Breast epithelium (tissue), 4 donors: ENCODE data around the gene COPS3. TPM values are rescaled to one million over a fixed set of nuclear protein-coding genes. Genes with fewer than 3 reads are reported as not detected.

Experiments used
- DNase-seq, 2 donors: peaks; one replicate each; pipeline ENCODE4 v3.0.0-alpha.2; 2019; ENCODE audit warnings: low spot score in 2 of 2
- H3K27ac ChIP-seq, 2 donors: fragments of 200-600 bp; sonication (generic) in 1 of 2; one replicate each; pipeline ENCODE4 v1.5.1; 2016 to 2019; ENCODE audit warnings: mild to moderate bottlenecking in 1 of 2
- H3K27me3 ChIP-seq, 2 donors: fragments of 200-600 bp; sonication (generic) in 1 of 2; one replicate each; pipeline versions ENCODE4 v1.5.1 to v1.6.0; 2017 to 2019; ENCODE audit warnings: control low read depth in 1 of 2, mild to moderate bottlenecking in 1 of 2
- H3K36me3 ChIP-seq: fragments of 200-600 bp; one replicate; pipeline ENCODE4 v1.5.1; 2019
- H3K4me1 ChIP-seq, 2 donors: fragments of 200-600 bp; sonication (generic); one replicate each; pipeline ENCODE4 v1.5.1; 2016 to 2019; ENCODE audit warnings: control low read depth in 1 of 2
- H3K4me3 ChIP-seq, 3 donors: fragments of 200-600 bp; sonication (generic); 1 replicate in 2 of 3; 2 replicates in 1 of 3; pipeline ENCODE4 v1.5.1; 2016 to 2019; ENCODE audit warnings: mild to moderate bottlenecking in 3 of 3, moderate library complexity in 2 of 3
- H3K9me3 ChIP-seq, 2 donors: fragments of 200-600 bp; sonication (generic) in 1 of 2; one replicate each; pipeline ENCODE4 v1.5.1; 2016 to 2019; ENCODE audit warnings: control low read depth in 1 of 2
- CTCF ChIP-seq, 3 donors: fragments of 450-650 bp; IDR thresholded peaks; one replicate each; pipeline ENCODE4 v1.5.1; 2016 to 2017; ENCODE audit warnings: antibody characterized with exemption in 3 of 3, mild to moderate bottlenecking in 3 of 3, moderate library complexity in 3 of 3
- POLR2A ChIP-seq: fragments of 450-650 bp; IDR thresholded peaks from one replicate; pipeline ENCODE4 v1.6.1; 2016; ENCODE audit warnings: antibody characterized with exemption, mild to moderate bottlenecking, moderate library complexity
- POLR2AphosphoS5 ChIP-seq, 3 donors: sonication (generic); formaldehyde crosslinking; IDR thresholded peaks; one replicate each; pipeline ENCODE4 v1.6.1; 2017; ENCODE audit warnings: antibody characterized with exemption in 3 of 3
- intact Hi-C: fragments of 100-400 bp; cut with DNase I; formaldehyde crosslinking; loops from one replicate; pipeline ENCODE4 v1.15.1; 2023; ENCODE audit warnings: low total_unique reads
- total RNA-seq, 3 donors: library from RNA; depleted of rRNA; stranded (reverse); fragments of >200 nt; gene quantifications; one replicate each; pipeline ENCODE4 v1.1.0, GENCODE V29; 2016

COPS3 gene
- total RNA-seq, 3 donors from 2014 or later = 59.6 to 61.3 (median 60.6) TPM

DNA sequence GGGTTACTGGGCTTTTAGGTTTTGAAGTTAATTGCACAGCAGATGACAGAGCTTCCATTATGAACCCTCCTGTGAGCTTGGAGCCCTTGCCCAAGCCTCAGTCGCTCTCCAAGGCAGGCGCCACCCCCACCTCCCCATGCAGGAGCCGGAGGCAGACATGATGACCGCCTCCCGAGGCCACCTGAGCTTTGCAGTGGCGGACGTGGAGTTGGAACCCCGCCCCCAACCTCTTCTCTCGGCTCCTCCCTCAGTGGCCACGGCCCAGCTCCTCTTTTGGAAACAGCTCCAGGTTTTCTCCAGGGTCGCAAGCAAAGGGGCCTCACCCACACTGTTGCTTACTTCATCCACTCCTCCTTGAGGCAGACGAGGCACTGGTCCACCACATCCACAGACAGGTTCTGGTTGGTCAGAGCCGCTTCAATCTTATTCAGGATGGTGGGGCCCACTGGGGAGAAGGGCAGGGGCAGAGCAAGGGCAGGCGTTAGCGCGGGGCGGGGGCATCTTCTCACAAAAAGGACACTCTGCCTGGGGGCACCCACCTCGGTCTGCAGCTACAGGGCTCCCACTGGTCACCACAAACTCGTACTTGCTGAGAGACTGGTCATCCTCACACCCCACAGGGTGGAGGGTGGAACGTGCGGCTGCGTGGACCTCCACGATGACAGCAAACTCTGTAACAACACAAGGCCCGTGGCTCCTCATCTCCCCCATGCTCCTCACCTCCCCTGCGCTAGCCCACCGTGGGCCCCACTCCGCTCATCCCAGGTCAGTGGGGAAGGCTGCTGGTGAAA, 66.2 kb downstream of the COPS3 start:
- Histone ChIP-seq H3K4me3 (no peak overlapping the region), H3K36me3 (peaks cover 14% of the 10 kb centered on the region), H3K27ac (no peak overlapping the region), H3K9me3 (no peaks in the 10 kb centered on the region), H3K27me3 (no peaks in the 10 kb centered on the region), H3K4me1 (no peaks in the 10 kb centered on the region)
- no peak for TF ChIP-seq POLR2A
- no peak for TF ChIP-seq CTCF (IDR thresholded peaks at IDR 0.05)
- TF ChIP-seq POLR2AphosphoS5 (IDR thresholded peaks at IDR 0.05) = no peak
- intact Hi-C loops = no loop called here
- no peak for DNase-seq

DNA sequence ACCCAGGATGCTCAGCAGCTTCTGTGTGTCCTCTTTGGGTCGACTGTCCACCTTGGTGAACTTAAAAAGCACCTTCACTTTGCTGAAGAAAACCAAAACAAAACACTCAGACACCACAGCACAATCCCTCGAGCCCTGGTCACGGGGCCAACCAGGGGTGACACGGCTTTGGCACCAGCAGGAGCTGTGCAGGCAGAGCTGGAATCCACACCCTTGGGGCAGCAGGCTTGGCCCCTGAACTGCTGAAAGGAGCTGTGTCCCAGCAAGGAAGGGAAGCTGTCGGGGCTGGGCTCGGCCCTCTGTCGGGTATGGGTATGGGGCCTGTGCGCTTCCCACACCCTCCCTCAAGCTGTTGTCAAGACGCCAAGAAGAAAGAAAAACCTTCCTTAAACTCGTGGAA, 67.3 kb downstream of the COPS3 start:
- H3K4me3 ChIP-seq = no peak overlapping the region
- H3K4me1 ChIP-seq = no peaks in the 10 kb centered on the region
- H3K9me3 ChIP-seq = no peaks in the 10 kb centered on the region
- TF ChIP-seq POLR2A (no peak), CTCF (IDR thresholded peaks at IDR 0.05) (no peak), POLR2AphosphoS5 (IDR thresholded peaks at IDR 0.05) (no peak)
- H3K27me3 ChIP-seq = no peaks in the 10 kb centered on the region
- DNase-seq = no peak
- intact Hi-C loops = no loop called here
- peaks cover 10% of the 10 kb centered on the region for H3K36me3 ChIP-seq
- H3K27ac ChIP-seq = no peak overlapping the region

DNA sequence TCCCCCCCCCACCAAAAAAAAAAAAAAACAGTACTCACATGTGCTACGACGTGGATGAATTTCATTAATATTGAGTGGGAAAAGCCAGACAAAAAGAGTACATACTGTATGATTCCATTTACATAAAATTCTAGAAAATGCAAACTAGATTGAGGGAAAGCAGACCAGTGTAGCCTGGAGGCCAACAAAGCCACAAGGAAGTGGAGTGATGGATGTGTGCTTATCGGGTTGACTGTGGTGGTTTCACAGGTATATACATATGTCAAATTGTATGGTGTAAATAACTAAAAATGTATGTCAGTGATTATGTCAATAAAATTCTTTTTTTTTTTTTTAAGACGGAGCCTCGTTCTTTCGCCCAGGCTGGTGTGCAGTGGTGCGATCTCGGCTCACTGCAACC, 73.0 kb downstream of the COPS3 start:
- Histone ChIP-seq H3K4me3 (no peak overlapping the region), H3K27ac (peak overlapping the region; percentile 93 to 95), H3K36me3 (no peaks in the 10 kb centered on the region), H3K4me1 (peaks cover 8 to 19% of the 10 kb centered on the region in 2 donors), H3K9me3 (no peaks in the 10 kb centered on the region), H3K27me3 (no peaks in the 10 kb centered on the region)
- DNase-seq = no peak
- intact Hi-C loops = loop anchor here (5.0 kb wide), 1 partner anchor 56 kb away; no protein-coding TSS in a partner anchor
- TF ChIP-seq CTCF (IDR thresholded peaks at IDR 0.05) (no peak), POLR2AphosphoS5 (IDR thresholded peaks at IDR 0.05) (no peak), POLR2A (no peak)

- H3K9me3 ChIP-seq = no peaks in the 10 kb centered on the region
- no peak for DNase-seq
- intact Hi-C loops = loop anchor here (5.0 kb wide), 1 partner anchor 55 kb away; no protein-coding TSS in a partner anchor
- peak overlapping the region in 2 of 3 donors; percentile 58 to 74 for H3K4me3 ChIP-seq
- no peaks in the 10 kb centered on the region for H3K36me3 ChIP-seq
- H3K4me1 ChIP-seq = peaks cover 8 to 19% of the 10 kb centered on the region in 2 donors
- H3K27me3 ChIP-seq = no peaks in the 10 kb centered on the region
- peak overlapping the region; percentile 93 to 95 for H3K27ac ChIP-seq
- TF ChIP-seq CTCF (IDR thresholded peaks at IDR 0.05) = no peak
- TF ChIP-seq POLR2AphosphoS5 (IDR thresholded peaks at IDR 0.05) = no peak
- TF ChIP-seq POLR2A = no peak
Observed at GRCh38 chr17:17206913-17207335, 74.1 kb downstream of the COPS3 start.
